ENCODE data around the gene LRTM2.

The LRTM2 gene

GRCh38 chr12:1864456-1864855 is 44.1 kb downstream of the LRTM2 start:
- no peak for DNase-seq (ENCODE audit: low read depth in 4 of 4, low spot score in 1 of 4)

GRCh38 chr12:1864867-1865266 is 44.5 kb downstream of the LRTM2 start:
- DNase-seq (ENCODE audit: low read depth in 4 of 4, low spot score in 1 of 4), result no peak

- no peak for DNase-seq (ENCODE audit: low read depth in 4 of 4, low spot score in 1 of 4)
Observed at GRCh38 chr12:1865284-1865866, 45.0 kb downstream of the LRTM2 start.

GRCh38 chr12:1869145-1869544 is 48.8 kb downstream of the LRTM2 start:
- no peak for DNase-seq (ENCODE audit: low read depth in 4 of 4, low spot score in 1 of 4)

GRCh38 chr12:1870086-1870485 is 49.7 kb downstream of the LRTM2 start:
- DNase-seq (ENCODE audit: low read depth in 4 of 4, low spot score in 1 of 4), result no peak

DNA sequence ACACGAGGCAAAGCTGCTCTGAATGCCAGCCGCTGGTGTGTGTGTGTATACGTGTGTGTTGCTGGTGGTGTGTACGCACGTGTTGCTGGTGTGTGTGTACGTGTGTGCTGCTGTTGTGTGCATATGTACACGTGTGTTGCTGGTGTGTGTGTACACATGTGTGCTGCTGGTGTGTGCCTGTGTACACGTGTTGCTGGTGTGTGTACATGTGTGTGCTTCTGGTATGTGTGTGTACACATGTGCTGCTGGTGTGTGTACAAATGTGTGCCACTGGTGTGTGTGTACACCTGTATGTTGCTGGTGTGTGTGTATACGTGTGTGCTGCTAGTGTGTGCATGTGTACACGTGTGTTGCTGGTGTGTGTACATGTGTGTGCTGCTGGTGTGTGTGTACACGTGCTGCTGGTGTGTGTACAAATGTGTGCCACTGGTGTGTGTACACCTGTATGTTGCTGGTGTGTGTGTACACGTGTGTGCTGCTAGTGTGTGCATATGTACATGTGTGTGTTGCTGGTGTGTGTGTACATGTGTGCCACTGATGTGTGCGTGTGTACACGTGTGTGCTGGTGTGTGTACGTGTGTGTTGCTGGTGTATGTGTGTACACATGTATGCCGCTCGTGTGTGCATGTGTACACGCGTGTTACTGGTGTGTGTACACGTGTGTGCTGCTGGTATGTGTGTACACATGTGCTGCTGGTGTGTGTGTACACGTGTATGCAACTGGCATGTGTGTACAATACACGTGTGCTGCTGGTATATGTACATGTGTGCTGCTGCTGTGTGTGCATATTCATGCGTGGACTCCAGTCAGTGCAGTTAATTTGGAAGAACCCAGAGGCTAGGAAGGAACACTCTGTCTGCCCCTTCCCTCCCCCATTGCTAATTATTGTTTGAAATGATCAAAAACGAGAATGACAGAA is 50.9 kb downstream of the LRTM2 start:
- DNase-seq (ENCODE audit: low read depth in 4 of 4, low spot score in 1 of 4), result no peak

DNA sequence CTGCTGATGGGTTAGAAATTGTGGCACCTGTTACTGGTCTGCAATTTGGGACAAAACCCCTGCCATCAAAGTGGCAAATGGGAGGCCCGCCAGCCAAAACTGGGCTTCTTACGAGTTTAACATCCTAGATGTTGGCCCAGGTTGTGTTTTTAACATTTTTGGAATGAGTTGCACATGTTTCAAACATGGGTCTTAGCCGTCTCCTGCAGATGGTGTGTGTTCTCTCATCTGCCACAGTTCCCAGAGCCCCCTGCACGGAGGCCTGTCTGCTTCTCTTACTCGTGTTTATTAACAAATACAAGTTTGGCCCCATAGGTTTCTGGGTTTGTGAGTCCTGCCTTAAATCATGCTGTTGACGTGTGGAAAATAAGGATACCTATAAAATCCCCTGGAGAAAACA is 51.6 kb downstream of the LRTM2 start:
- DNase-seq (ENCODE audit: low read depth in 4 of 4, low spot score in 1 of 4), result no peak

GRCh38 chr12:1872448-1872847 is 52.1 kb downstream of the LRTM2 start:
- no peak for DNase-seq (ENCODE audit: low read depth in 4 of 4, low spot score in 1 of 4)

DNA sequence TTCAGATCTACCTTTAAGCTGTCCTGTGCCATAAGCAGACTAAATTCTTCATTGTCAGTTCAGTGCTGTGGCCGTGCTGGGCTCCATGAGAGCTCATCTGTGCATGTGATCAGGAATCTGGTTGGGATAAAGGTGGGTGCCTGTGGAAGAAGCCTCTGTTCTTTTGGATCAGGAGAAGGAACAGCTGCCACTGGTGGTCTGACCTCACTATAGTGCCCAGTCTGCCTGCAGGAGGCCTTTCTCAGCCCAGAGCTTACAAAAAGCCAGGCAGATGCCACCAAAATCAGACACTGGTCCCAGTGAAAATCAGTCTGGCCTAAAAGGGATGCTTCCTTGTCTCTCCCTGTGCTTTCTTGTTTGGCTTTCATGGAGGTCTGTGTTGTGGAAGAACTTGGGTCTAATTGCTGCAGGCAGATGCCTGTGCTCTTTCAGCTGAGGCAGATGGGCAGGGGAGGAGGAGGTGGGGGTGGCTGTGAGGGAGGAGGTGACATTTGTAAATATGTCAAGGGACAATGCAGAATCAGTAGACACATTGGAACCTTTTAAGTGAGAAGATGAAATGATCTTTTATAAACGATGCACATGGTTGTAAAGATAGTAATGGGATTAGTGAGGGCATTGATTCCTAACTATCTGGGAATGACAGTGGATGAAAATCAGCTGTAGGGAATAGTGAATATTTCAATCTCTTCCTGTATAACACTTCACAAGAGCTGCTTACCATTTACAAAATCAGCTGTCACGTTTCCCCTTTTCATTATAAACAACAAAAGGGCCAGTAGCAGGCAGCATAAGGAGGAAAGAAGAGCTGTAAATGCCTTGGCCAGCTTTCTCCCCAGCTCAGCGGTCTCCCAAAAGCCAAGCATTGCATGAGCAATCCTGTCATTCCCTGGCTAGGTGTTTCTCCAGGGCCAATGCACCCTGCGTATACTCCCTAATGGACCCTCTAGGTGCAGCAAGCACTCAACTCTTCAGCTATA is 53.5 kb downstream of the LRTM2 start:
- no peak for DNase-seq (ENCODE audit: low read depth in 4 of 4, low spot score in 1 of 4)

DNA sequence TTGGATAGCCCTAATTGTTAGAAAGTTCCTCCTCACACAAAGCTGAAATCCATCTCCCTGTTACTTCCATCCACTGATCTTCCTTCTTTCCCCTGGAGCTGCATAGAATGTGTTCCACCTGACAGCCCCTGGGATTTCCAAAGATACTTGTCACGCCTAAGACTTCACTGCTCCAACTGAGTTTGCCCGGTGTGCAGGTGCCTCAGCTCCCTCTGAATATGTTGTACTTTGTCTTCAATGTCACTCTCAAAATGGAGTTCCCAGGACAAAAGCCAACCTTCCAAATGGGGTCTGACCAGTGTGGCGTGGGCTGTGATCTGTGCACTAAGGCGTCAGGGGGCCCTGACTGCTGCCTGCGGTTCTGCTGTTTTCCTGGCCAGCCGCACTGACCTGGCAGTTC is 55.2 kb downstream of the LRTM2 start:
- DNase-seq (ENCODE audit: low read depth in 4 of 4, low spot score in 1 of 4), result no peak

- DNase-seq (ENCODE audit: low read depth in 4 of 4, low spot score in 1 of 4), result no peak
Observed at GRCh38 chr12:1876086-1876485, 55.7 kb downstream of the LRTM2 start.

GRCh38 chr12:1877169-1877878 is 57.0 kb downstream of the LRTM2 start:
- DNase-seq (ENCODE audit: low read depth in 4 of 4, low spot score in 1 of 4), result no peak

- DNase-seq (ENCODE audit: low read depth in 4 of 4, low spot score in 1 of 4), result no peak
Observed at GRCh38 chr12:1878214-1878613, 57.8 kb downstream of the LRTM2 start.

DNA sequence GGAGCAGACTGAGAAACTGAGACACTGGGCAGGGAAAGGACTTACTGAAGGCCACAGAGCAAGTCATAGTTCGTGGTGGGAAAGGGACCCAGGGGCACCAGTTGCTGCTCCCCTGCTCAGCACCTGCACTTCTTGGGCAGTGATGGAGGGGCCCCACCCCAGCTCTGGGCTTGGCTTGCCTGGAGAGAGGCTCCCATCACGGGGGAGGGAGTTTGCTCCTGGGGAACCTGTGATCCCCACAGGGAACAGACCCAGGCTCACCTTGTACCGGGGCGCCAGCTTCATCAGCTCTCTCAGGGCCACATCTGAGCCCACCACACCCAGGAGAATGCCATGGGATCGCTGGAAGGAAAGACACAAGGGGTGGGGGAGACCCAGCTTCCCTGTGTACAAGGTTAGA is 58.3 kb downstream of the LRTM2 start:
- no peak for DNase-seq (ENCODE audit: low read depth in 4 of 4, low spot score in 1 of 4)

DNA sequence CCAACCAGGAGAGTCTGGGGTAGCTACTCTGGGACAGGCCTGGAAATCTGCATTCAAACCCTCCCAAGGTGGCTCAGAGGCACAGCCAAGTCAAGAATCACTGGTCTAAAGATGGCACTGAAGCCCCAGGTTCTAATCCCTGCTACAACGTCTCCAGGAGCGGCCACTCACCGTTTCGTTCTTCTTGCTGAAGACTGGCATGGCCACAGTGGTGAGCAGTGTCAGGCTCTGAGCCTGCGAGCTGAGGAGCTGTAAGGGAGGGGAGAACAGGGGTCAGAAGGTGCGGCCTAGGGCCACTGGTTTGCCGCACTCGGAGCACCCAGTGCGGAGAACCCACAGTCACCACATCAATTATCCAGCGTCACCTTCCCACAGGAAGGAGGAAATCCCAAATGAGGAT is 59.3 kb downstream of the LRTM2 start:
- no peak for DNase-seq (ENCODE audit: low read depth in 4 of 4, low spot score in 1 of 4)

DNA sequence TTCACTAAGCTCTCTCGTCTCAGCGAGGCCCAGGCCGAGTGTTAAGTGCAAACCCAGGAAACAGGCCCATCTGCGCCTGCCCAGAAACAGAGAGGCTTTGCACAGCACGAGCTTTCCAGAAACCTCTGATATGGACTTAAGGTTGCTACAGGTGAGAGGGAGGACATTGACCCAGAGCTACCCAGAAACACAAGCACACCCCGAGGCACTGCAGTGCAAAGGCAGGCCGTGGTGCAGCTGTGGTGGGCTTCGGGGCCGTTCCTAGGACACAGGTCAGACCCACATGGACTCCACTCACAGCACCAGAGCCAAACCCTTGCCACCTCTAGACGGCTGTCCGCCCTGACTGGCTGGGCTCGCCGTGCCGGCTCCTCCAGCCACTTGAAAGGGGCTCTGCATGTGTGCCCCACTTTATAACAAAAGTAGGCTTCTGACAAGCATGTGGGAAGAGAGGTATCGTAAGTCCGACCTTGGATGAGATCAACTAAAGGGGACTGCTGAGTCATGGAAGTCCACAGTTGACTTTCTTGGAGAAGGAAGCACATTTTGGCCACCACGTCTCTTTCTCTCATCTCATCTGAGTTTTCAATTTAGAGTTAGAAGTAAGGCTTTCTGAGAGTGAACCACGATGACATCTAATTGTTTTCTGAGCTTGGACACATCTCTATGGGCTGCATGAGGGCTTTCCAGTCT is 59.9 kb downstream of the LRTM2 start:
- no peak for DNase-seq (ENCODE audit: low read depth in 4 of 4, low spot score in 1 of 4)

DNA sequence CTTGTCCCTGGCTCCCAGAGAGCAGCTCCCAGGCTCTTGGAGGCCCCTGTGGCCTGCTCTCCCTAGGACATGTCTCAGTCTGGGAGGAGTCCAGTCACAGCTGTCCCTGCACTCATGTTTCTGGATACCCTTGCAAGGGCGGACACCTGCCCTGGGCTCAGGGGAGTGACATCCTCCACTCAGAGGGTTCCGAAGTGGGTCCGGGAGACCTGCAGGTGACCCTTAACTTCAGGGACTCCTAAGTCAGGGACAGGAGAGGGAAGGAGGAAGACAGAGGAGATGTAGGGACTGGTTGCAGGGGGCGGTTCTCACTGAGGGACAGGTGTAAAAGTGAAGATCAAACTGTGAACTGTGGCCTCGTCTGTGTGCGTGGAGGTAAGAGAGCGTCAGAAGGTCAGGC is 60.5 kb downstream of the LRTM2 start:
- no peak for DNase-seq (ENCODE audit: low read depth in 4 of 4, low spot score in 1 of 4)

DNA sequence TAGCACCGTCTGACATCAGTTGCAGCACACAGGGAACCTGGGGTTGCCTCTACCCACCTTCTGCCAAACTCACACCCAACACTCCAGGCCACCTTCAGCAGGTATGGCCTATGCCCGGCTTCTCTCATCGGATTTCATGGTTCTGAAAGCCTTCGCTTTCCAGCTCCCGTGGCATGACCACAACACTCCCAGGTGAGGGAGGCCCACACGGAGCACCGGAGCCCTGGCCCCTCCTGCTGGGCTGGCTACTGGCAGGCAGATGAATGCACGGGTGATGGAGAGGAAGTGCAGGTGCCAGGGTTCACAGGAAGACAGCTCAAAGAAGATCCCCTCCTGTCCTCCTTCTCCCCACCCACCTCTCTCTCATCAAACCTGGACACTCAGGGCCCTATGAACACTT is 60.9 kb downstream of the LRTM2 start:
- DNase-seq (ENCODE audit: low read depth in 4 of 4, low spot score in 1 of 4), result no peak

DNA sequence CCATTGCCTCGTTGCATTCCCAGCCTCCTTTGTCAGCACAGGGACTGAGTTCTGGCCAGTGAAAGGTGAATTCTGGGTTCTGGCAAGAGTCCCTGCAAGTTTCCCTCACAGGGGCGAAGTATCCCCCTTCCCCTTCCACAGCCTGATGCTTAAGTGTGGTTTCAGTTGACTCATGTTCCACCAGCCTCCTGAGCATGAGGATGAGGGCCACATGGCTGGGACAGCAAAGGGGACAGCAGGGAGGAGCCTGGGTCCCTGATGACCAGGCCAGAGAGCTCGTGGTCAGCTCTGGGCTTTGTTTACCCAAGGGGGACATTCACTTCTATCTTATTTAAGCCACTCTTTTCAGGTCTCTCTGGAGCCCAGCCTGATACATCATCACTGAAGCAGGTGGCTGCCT is 61.6 kb downstream of the LRTM2 start:
- DNase-seq (ENCODE audit: low read depth in 4 of 4, low spot score in 1 of 4), result no peak

DNA sequence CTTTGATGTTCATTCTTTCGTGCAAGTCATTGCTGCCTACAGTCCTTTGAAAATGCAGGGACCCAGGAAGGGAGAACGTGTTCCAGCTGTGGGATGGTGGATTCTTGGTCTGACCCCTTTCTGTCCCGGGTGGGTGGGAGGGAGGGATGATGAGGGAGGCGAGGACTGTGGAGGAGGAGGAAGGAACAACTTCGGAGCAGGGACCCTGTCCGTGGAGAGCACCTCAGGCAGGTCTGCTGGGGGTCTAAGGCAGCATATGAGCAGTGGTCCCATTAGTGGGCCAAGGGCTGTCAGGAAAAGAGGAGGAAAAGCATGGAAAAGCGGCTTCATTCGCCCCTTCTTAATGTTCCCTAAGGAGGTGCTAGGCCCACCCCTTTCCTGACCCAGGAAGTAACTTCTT is 62.0 kb downstream of the LRTM2 start:
- DNase-seq (ENCODE audit: low read depth in 4 of 4, low spot score in 1 of 4), result no peak

Measured in stimulated activated CD4-positive, alpha-beta T cell treated with anti-CD3 and anti-CD28 coated beads, Interleukin-1b, Interleukin-23, amount 100 ng/mL, for 24 hours (primary cell).